Testis (tissue), 3 donors: ENCODE results near the gene KCNH5. TPM values are rescaled to one million over a fixed set of nuclear protein-coding genes. Genes with fewer than 3 reads are reported as not detected.

Source experiments
- DNase-seq: peaks from one replicate; pipeline ENCODE4 v3.0.0-alpha.2; 2019
- H3K27ac ChIP-seq, 2 donors: fragments of 200-600 bp; sonication (generic); one replicate each; pipeline ENCODE4 v1.5.1; 2019
- H3K27me3 ChIP-seq: fragments of 200-600 bp; sonication (generic); one replicate; pipeline ENCODE4 v1.5.1; 2019
- H3K36me3 ChIP-seq: fragments of 200-600 bp; sonication (generic); one replicate; pipeline ENCODE4 v1.5.1; 2017; ENCODE audit warnings: low read depth; ENCODE audit errors: missing control alignments
- H3K4me1 ChIP-seq: fragments of 200-600 bp; sonication (generic); one replicate; pipeline ENCODE4 v1.5.1; 2019
- H3K4me3 ChIP-seq, 2 donors: fragments of 200-600 bp; sonication (generic); one replicate each; pipeline ENCODE4 v1.5.1; 2017 to 2019
- H3K9me3 ChIP-seq: fragments of 200-600 bp; sonication (generic); one replicate; pipeline ENCODE4 v1.5.1; 2017
- POLR2A ChIP-seq: fragments of 450-650 bp; IDR thresholded peaks from one replicate; pipeline ENCODE4 v1.6.1; 2017; ENCODE audit warnings: antibody characterized with exemption, mild to moderate bottlenecking, moderate library complexity
- WGBS, 2 donors: methylation state at CpG; one replicate each; pipeline ENCODE4 v1.1.5; 2018; 5-methylcytosine and 5-hydroxymethylcytosine counted together
- intact Hi-C: fragments of 100-400 bp; cut with DNase I; formaldehyde crosslinking; loops from one replicate; pipeline ENCODE4 v1.15.1; 2023; ENCODE audit warnings: low total_unique reads
- polyA plus RNA-seq: library from polyadenylated mRNA; stranded (reverse); fragments of 350-450 nt; fragmentation: Illumina TruSeq; extraction: RNeasy Lipid Tissue Mini Kit (QIAGEN cat#74804); gene quantifications from one replicate; pipeline ENCODE4 v1.2.3, GENCODE V29; 2014; ENCODE audit warnings: low read depth, low replicate concordance; ENCODE audit not compliant: insufficient read depth
- total RNA-seq, 2 donors: library from RNA; depleted of rRNA; stranded (reverse); fragments of >200 nt; gene quantifications; one replicate each; pipeline ENCODE4 v1.2.3, GENCODE V29; 2016
- TF ChIP-seq, protein P1 (sequence below), 3 experiments: fragments of 450-650 bp in 2 of 3; fragments of 200-600 bp in 1 of 3; sonication (generic) in 1 of 3; IDR thresholded peaks; one replicate each; pipeline ENCODE4 v1.5.1; 2016 to 2019; ENCODE audit warnings: antibody characterized with exemption in 3 of 3, mild to moderate bottlenecking in 2 of 3, moderate library complexity in 1 of 3

Gene KCNH5
- total and polyA plus RNA-seq, 3 donors from 2014 or later = 0.53 to 1.7 (median 0.93) TPM

GRCh38 chr14:62734831-62735230, 310.4 kb downstream of the KCNH5 start:
- no peak for TF ChIP-seq POLR2A
- TF ChIP-seq, protein P1, sequence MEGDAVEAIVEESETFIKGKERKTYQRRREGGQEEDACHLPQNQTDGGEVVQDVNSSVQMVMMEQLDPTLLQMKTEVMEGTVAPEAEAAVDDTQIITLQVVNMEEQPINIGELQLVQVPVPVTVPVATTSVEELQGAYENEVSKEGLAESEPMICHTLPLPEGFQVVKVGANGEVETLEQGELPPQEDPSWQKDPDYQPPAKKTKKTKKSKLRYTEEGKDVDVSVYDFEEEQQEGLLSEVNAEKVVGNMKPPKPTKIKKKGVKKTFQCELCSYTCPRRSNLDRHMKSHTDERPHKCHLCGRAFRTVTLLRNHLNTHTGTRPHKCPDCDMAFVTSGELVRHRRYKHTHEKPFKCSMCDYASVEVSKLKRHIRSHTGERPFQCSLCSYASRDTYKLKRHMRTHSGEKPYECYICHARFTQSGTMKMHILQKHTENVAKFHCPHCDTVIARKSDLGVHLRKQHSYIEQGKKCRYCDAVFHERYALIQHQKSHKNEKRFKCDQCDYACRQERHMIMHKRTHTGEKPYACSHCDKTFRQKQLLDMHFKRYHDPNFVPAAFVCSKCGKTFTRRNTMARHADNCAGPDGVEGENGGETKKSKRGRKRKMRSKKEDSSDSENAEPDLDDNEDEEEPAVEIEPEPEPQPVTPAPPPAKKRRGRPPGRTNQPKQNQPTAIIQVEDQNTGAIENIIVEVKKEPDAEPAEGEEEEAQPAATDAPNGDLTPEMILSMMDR (IDR thresholded peaks at IDR 0.05) = no peak
- no peak for DNase-seq
- no peaks in the 10 kb centered on the region for H3K36me3 ChIP-seq
- no peaks in the 10 kb centered on the region for H3K9me3 ChIP-seq
- no peak overlapping the region for H3K4me3 ChIP-seq
- no peak overlapping the region for H3K27ac ChIP-seq
- intact Hi-C loops = no loop called here
- 87 to 90% methylated on average over 2 of the region's 2 CpGs for WGBS, 2 donors
- no peaks in the 10 kb centered on the region for H3K4me1 ChIP-seq
- no peaks in the 10 kb centered on the region for H3K27me3 ChIP-seq

- Histone ChIP-seq H3K36me3 (no peaks in the 10 kb centered on the region), H3K27me3 (no peaks in the 10 kb centered on the region), H3K4me1 (no peaks in the 10 kb centered on the region), H3K4me3 (no peak overlapping the region), H3K9me3 (no peaks in the 10 kb centered on the region), H3K27ac (no peak overlapping the region)
- intact Hi-C loops = no loop called here
- DNase-seq = no peak
- no peak for TF ChIP-seq POLR2A
- TF ChIP-seq, protein P1 (IDR thresholded peaks at IDR 0.05) = no peak
- 79 to 85% methylated on average over 2 of the region's 2 CpGs for WGBS, 2 donors
Observed at GRCh38 chr14:62722406-62722805, 322.9 kb downstream of the KCNH5 start.

DNA sequence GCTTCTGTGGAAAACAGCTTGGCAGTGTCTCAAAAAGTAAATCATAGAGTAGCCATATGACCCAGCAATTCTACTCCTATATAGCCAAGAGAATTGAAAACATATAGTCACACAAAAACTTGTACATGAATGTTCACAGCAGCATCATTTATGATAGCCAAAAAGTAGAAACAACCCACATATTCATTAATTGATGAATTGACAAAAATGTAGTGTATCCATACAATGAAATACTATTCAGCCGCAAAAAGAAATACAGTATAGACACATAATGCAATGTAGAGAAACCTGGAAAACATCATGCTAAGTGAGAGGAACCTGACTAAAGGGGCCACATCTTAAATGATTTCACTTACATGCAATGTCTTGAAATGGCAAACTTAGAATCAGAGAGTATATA, 326.6 kb downstream of the KCNH5 start:
- intact Hi-C loops = no loop called here
- no peak overlapping the region for H3K4me3 ChIP-seq
- H3K4me1 ChIP-seq = no peaks in the 10 kb centered on the region
- TF ChIP-seq, protein P1 (IDR thresholded peaks at IDR 0.05) = no peak
- no peak for TF ChIP-seq POLR2A
- no peaks in the 10 kb centered on the region for H3K27me3 ChIP-seq
- no peaks in the 10 kb centered on the region for H3K9me3 ChIP-seq
- DNase-seq = no peak
- H3K27ac ChIP-seq = no peak overlapping the region
- no peaks in the 10 kb centered on the region for H3K36me3 ChIP-seq
- 81 to 94% methylated on average over 1 of the region's 1 CpG for WGBS, 2 donors

DNA sequence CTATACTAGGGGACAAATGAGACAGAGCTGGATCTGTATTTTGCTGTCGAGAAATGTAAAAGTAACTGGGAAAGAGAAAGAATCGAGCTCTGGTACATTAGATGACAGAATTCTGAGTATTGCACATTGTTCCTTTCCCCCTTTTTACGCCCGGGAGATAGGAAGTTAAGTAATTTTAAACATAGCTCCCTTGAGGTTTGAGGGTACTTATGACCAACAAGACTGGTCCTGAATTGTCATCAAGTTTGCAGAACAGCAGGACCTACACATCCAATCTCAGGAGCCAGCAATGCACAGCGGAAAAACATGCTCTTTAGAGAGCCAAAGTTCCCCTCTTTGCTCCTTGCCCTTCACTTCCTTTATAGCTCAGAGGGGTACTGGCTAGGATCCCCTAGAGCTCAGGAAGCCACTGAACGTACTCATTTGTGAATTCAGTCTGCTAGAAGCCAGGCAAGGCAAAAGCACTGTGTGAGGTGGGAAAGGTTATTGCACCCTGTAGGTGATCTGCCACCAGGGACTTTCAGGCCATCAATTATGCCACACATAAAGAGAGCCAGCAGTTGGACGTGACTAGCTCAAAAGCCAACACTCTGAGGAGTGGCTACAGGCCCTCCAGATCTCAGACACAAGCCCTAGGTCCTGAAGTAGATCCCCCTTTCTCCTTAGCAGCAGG, 333.8 kb downstream of the KCNH5 start:
- 67 to 69% methylated on average over 7 of the region's 7 CpGs for WGBS, 2 donors
- intact Hi-C loops = no loop called here
- H3K4me1 ChIP-seq = no peaks in the 10 kb centered on the region
- H3K27ac ChIP-seq = no peak overlapping the region
- H3K9me3 ChIP-seq = no peaks in the 10 kb centered on the region
- no peak overlapping the region for H3K4me3 ChIP-seq
- no peaks in the 10 kb centered on the region for H3K27me3 ChIP-seq
- TF ChIP-seq POLR2A = no peak
- TF ChIP-seq, protein P1 (IDR thresholded peaks at IDR 0.05) = no peak
- no peak for DNase-seq
- H3K36me3 ChIP-seq = no peaks in the 10 kb centered on the region

GRCh38 chr14:62710811-62711210, 334.4 kb downstream of the KCNH5 start:
- TF ChIP-seq POLR2A = no peak
- TF ChIP-seq, protein P1 (IDR thresholded peaks at IDR 0.05) = no peak
- no peaks in the 10 kb centered on the region for H3K4me1 ChIP-seq
- H3K27ac ChIP-seq = no peak overlapping the region
- no peaks in the 10 kb centered on the region for H3K27me3 ChIP-seq
- no peaks in the 10 kb centered on the region for H3K36me3 ChIP-seq
- intact Hi-C loops = no loop called here
- H3K9me3 ChIP-seq = no peaks in the 10 kb centered on the region
- DNase-seq = no peak
- no peak overlapping the region for H3K4me3 ChIP-seq
